Transverse colon (tissue), 4 donors: Measurements from ENCODE around the gene SSBP4.

Source experiments
- EP300 ChIP-seq: sonication (generic); formaldehyde crosslinking; IDR thresholded peaks from one replicate; pipeline ENCODE4 v1.6.1; 2017; ENCODE audit warnings: antibody characterized with exemption, low read depth
- POLR2A ChIP-seq: fragments of 450-650 bp; IDR thresholded peaks from one replicate; pipeline ENCODE4 v1.6.1; 2016; ENCODE audit warnings: antibody characterized with exemption, mild to moderate bottlenecking, moderate library complexity
- POLR2AphosphoS5 ChIP-seq, 3 donors: sonication (generic); formaldehyde crosslinking; IDR thresholded peaks; one replicate each; pipeline ENCODE4 v1.6.1; 2016; ENCODE audit warnings: antibody characterized with exemption in 3 of 3
- TF ChIP-seq, protein P1 (sequence below), 5 experiments: fragments of 200-600 bp in 3 of 5; fragments of 450-650 bp in 2 of 5; sonication (generic) in 3 of 5; IDR thresholded peaks; 1 replicate in 2 of 5; 2 replicates in 3 of 5; pipeline ENCODE4 v1.5.1; 2016 to 2017; ENCODE audit warnings: antibody characterized with exemption in 5 of 5, inconsistent platforms in 3 of 5, mild to moderate bottlenecking in 2 of 5, moderate library complexity in 1 of 5

DNA sequence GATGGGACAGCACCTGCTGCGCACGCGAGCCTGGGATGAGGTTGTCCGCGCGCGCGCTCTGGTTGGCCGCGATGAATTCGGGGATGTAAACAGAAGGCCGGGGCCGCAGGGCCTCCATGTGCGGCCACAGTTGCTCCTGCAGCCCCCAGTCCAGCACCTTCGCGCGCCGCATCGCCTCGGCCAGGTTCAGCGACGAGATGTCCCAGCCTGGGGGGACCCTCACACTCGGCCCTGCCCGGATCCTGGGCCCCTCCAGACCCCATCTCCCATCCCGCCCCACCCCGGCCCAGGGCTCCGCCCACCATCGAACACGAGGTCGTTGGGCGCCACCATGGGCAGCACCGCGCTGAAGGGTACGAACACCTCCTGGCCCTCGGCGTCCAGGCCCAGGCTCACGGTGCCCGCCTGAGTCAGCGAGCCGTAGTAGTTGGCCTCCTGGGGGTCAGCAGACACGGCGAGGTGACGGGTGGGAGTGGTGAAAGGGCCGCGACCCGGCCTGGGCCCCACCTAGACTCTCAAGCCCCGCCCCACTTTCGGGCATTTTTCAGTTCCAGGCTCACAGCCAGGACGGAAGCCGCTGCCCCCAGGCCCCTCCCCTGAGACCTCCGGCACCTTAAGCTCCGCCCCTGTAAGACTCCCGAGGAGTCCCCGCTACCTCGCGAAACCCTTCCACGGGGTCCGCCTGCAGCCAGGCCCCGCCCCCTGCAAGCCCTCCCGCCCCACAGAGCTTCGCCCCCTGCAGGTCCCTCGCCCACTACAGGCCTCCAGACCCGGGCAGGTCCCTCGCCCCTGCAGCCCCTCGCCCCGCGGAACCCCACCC is 17.7 kb downstream of the SSBP4 start:
- no peak for TF ChIP-seq POLR2AphosphoS5 (IDR thresholded peaks at IDR 0.05)
- TF ChIP-seq, protein P1, sequence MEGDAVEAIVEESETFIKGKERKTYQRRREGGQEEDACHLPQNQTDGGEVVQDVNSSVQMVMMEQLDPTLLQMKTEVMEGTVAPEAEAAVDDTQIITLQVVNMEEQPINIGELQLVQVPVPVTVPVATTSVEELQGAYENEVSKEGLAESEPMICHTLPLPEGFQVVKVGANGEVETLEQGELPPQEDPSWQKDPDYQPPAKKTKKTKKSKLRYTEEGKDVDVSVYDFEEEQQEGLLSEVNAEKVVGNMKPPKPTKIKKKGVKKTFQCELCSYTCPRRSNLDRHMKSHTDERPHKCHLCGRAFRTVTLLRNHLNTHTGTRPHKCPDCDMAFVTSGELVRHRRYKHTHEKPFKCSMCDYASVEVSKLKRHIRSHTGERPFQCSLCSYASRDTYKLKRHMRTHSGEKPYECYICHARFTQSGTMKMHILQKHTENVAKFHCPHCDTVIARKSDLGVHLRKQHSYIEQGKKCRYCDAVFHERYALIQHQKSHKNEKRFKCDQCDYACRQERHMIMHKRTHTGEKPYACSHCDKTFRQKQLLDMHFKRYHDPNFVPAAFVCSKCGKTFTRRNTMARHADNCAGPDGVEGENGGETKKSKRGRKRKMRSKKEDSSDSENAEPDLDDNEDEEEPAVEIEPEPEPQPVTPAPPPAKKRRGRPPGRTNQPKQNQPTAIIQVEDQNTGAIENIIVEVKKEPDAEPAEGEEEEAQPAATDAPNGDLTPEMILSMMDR (IDR thresholded peaks at IDR 0.05): no peak
- no peak for TF ChIP-seq POLR2A
- no peak for TF ChIP-seq EP300
